HEK293 (cell line): ENCODE results near the gene MRPL4.

Experiments used
- GLI2 ChIP-seq: fragments of 450-650 bp; formaldehyde crosslinking; IDR thresholded peaks from 2 replicates; pipeline ENCODE4; 2017; ENCODE audit warnings: missing biosample characterization, missing genetic modification characterization, low read depth, borderline replicate concordance
- KLF16 ChIP-seq: fragments of 450-650 bp; formaldehyde crosslinking; IDR thresholded peaks from 2 replicates; pipeline ENCODE4 v1.5.1; 2017; ENCODE audit warnings: missing biosample characterization, missing genetic modification characterization
- SCRT1 ChIP-seq: fragments of 450-650 bp; formaldehyde crosslinking; IDR thresholded peaks from 2 replicates; pipeline ENCODE4 v1.5.1; 2016; ENCODE audit warnings: missing biosample characterization, missing genetic modification characterization, borderline replicate concordance
- SP2 ChIP-seq: fragments of 450-650 bp; formaldehyde crosslinking; IDR thresholded peaks from 2 replicates; pipeline ENCODE4 v1.5.1; 2016; ENCODE audit warnings: missing biosample characterization, missing genetic modification characterization
- SP7 ChIP-seq: fragments of 450-650 bp; formaldehyde crosslinking; IDR thresholded peaks from 2 replicates; pipeline ENCODE4 v1.5.1; 2016; ENCODE audit warnings: missing biosample characterization, missing genetic modification characterization
- ZBTB20 ChIP-seq: fragments of 450-650 bp; formaldehyde crosslinking; IDR thresholded peaks from 2 replicates; pipeline ENCODE4 v1.5.1; 2016; ENCODE audit warnings: missing biosample characterization, missing genetic modification characterization
- ZBTB21 ChIP-seq: fragments of 450-650 bp; formaldehyde crosslinking; IDR thresholded peaks from 2 replicates; pipeline ENCODE4 v1.5.1; 2017; ENCODE audit warnings: missing biosample characterization, missing genetic modification characterization
- ZBTB8A ChIP-seq: fragments of 450-650 bp; formaldehyde crosslinking; IDR thresholded peaks from 2 replicates; pipeline ENCODE4 v1.5.1; 2016; ENCODE audit warnings: missing biosample characterization, missing genetic modification characterization
- ZFHX2 ChIP-seq: fragments of 450-650 bp; formaldehyde crosslinking; conservative IDR thresholded peaks from 2 replicates; pipeline ENCODE4 v1.5.1; 2016; ENCODE audit warnings: missing biosample characterization, missing genetic modification characterization
- ZIC2 ChIP-seq: fragments of 450-650 bp; formaldehyde crosslinking; IDR thresholded peaks from 2 replicates; pipeline ENCODE4 v1.5.1; 2016; ENCODE audit warnings: missing biosample characterization, missing genetic modification characterization
- ZNF112 ChIP-seq: fragments of 450-650 bp; formaldehyde crosslinking; IDR thresholded peaks from 2 replicates; pipeline ENCODE4 v1.5.0; 2017; ENCODE audit warnings: missing biosample characterization, missing genetic modification characterization
- ZNF157 ChIP-seq: fragments of 450-650 bp; formaldehyde crosslinking; IDR thresholded peaks from 2 replicates; pipeline ENCODE4 v1.5.1; 2016; ENCODE audit warnings: missing biosample characterization, missing genetic modification characterization
- ZNF169 ChIP-seq: fragments of 450-650 bp; formaldehyde crosslinking; IDR thresholded peaks from 2 replicates; pipeline ENCODE4 v1.5.1; 2016; ENCODE audit warnings: missing biosample characterization, missing genetic modification characterization
- ZNF24 ChIP-seq: fragments of 450-650 bp; formaldehyde crosslinking; IDR thresholded peaks from 2 replicates; pipeline ENCODE4 v1.5.1; 2016; ENCODE audit warnings: missing biosample characterization, missing genetic modification characterization
- ZNF335 ChIP-seq: fragments of 450-650 bp; formaldehyde crosslinking; conservative IDR thresholded peaks from 2 replicates; pipeline ENCODE4 v1.5.1; 2016; ENCODE audit warnings: missing biosample characterization, missing genetic modification characterization
- ZNF510 ChIP-seq: fragments of 450-650 bp; formaldehyde crosslinking; IDR thresholded peaks from 2 replicates; pipeline ENCODE4 v1.5.1; 2018; ENCODE audit warnings: mild to moderate bottlenecking, missing genetic modification characterization, missing biosample characterization; ENCODE audit not compliant: insufficient replicate concordance
- ZNF530 ChIP-seq: fragments of 450-650 bp; formaldehyde crosslinking; IDR thresholded peaks from 2 replicates; pipeline ENCODE4 v1.5.1; 2016; ENCODE audit warnings: low read depth, missing biosample characterization, missing genetic modification characterization
- ZNF600 ChIP-seq: fragments of 450-650 bp; formaldehyde crosslinking; IDR thresholded peaks from 2 replicates; pipeline ENCODE4 v1.5.1; 2016; ENCODE audit warnings: missing biosample characterization, missing genetic modification characterization
- ZNF610 ChIP-seq: fragments of 450-650 bp; formaldehyde crosslinking; IDR thresholded peaks from 2 replicates; pipeline ENCODE4 v1.5.1; 2016; ENCODE audit warnings: missing biosample characterization, missing genetic modification characterization, borderline replicate concordance
- ZNF76 ChIP-seq: fragments of 450-650 bp; formaldehyde crosslinking; IDR thresholded peaks from 2 replicates; pipeline ENCODE4; 2016; ENCODE audit warnings: low read depth, missing biosample characterization, missing genetic modification characterization, borderline replicate concordance
- ZNF843 ChIP-seq: fragments of 450-650 bp; formaldehyde crosslinking; IDR thresholded peaks from 2 replicates; pipeline ENCODE4 v1.5.1; 2016; ENCODE audit warnings: missing biosample characterization, missing genetic modification characterization
- ZXDB ChIP-seq: fragments of 450-650 bp; formaldehyde crosslinking; IDR thresholded peaks from 2 replicates; pipeline ENCODE4 v1.5.1; 2016; ENCODE audit warnings: missing biosample characterization, missing genetic modification characterization
- TF ChIP-seq, protein P1 (sequence below): fragments of 450-650 bp; formaldehyde crosslinking; IDR thresholded peaks from 2 replicates; pipeline ENCODE4 v1.5.1; 2016; ENCODE audit warnings: missing biosample characterization, missing genetic modification characterization
- TF ChIP-seq, protein P2 (sequence below): fragments of 450-650 bp; formaldehyde crosslinking; IDR thresholded peaks from 2 replicates; pipeline ENCODE4 v1.5.1; 2016; ENCODE audit warnings: missing biosample characterization, missing genetic modification characterization
- TF ChIP-seq, protein P3 (sequence below): fragments of 450-650 bp; formaldehyde crosslinking; IDR thresholded peaks from 2 replicates; pipeline ENCODE4 v1.5.1; 2016; ENCODE audit warnings: missing biosample characterization, missing genetic modification characterization
- TF ChIP-seq, protein P4 (sequence below): fragments of 450-650 bp; formaldehyde crosslinking; IDR thresholded peaks from 2 replicates; pipeline ENCODE4 v1.5.1; 2016; ENCODE audit warnings: missing biosample characterization, missing genetic modification characterization
- TF ChIP-seq, protein P5 (sequence below): fragments of 450-650 bp; formaldehyde crosslinking; IDR thresholded peaks from 2 replicates; pipeline ENCODE4 v1.5.1; 2016; ENCODE audit warnings: missing biosample characterization, missing genetic modification characterization
- TF ChIP-seq, protein P6 (sequence below): fragments of 450-650 bp; formaldehyde crosslinking; optimal IDR thresholded peaks from 2 replicates; pipeline ENCODE3; 2016; ENCODE audit warnings: missing biosample characterization, mild to moderate bottlenecking, missing genetic modification characterization

MRPL4 gene

DNA sequence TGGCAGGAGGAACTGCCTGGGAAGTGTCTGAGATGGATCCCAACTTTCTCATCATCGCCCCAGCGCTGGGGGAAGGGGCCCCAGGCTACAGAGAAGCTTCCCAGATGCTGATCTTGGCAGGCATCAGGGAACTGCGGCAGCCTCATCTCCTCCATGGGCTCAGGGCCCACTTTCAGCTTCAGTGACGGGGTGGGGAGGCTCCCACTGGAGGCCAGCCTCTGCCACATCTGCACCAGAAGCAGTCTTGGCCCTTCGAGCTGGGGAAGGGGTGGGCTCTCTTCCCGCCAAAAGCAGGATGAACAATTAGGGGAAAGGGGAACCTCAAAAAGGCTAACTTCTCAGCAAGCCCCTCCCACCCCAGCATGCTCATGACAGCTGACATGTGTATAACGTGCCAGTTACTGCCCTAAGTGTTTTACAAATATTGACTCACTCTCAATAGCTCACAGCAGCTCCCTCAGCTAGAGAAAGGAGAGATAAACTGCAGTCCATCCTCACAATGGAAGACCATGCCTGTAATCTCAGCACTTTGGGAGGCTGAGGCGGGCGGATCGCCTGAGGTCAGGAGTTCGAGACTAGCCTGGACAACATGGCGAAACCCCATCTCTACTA lies 13.7 kb upstream of the MRPL4 start (continued):
- TF ChIP-seq, protein P1, sequence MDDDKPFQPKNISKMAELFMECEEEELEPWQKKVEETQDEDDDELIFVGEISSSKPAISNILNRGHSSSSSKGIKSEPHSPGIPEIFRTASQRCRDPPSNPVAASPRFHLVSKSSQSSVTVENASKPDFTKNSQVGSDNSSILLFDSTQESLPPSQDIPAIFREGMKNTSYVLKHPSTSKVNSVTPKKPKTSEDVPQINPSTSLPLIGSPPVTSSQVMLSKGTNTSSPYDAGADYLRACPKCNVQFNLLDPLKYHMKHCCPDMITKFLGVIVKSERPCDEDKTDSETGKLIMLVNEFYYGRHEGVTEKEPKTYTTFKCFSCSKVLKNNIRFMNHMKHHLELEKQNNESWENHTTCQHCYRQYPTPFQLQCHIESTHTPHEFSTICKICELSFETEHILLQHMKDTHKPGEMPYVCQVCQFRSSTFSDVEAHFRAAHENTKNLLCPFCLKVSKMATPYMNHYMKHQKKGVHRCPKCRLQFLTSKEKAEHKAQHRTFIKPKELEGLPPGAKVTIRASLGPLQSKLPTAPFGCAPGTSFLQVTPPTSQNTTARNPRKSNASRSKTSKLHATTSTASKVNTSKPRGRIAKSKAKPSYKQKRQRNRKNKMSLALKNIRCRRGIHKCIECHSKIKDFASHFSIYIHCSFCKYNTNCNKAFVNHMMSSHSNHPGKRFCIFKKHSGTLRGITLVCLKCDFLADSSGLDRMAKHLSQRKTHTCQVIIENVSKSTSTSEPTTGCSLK (tag by site-specific recombination), result no peak
- TF ChIP-seq ZBTB21 (tag by site-specific recombination), result no peak
- TF ChIP-seq SCRT1 (tag by site-specific recombination), result no peak
- no peak for TF ChIP-seq ZNF610 (tag by site-specific recombination)
- no peak for TF ChIP-seq ZNF843 (tag by site-specific recombination)
- TF ChIP-seq ZBTB8A, result no peak
- TF ChIP-seq KLF16 (tag by site-specific recombination), result no peak
- TF ChIP-seq, protein P2, sequence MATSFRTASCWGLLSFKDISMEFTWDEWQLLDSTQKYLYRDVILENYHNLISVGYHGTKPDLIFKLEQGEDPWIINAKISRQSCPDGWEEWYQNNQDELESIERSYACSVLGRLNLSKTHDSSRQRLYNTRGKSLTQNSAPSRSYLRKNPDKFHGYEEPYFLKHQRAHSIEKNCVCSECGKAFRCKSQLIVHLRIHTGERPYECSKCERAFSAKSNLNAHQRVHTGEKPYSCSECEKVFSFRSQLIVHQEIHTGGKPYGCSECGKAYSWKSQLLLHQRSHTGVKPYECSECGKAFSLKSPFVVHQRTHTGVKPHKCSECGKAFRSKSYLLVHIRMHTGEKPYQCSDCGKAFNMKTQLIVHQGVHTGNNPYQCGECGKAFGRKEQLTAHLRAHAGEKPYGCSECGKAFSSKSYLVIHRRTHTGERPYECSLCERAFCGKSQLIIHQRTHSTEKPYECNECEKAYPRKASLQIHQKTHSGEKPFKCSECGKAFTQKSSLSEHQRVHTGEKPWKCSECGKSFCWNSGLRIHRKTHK (tag by site-specific recombination), result no peak
- no peak for TF ChIP-seq ZNF157 (tag by site-specific recombination)
- no peak for TF ChIP-seq ZNF510 (tag by site-specific recombination)
- TF ChIP-seq, protein P3, sequence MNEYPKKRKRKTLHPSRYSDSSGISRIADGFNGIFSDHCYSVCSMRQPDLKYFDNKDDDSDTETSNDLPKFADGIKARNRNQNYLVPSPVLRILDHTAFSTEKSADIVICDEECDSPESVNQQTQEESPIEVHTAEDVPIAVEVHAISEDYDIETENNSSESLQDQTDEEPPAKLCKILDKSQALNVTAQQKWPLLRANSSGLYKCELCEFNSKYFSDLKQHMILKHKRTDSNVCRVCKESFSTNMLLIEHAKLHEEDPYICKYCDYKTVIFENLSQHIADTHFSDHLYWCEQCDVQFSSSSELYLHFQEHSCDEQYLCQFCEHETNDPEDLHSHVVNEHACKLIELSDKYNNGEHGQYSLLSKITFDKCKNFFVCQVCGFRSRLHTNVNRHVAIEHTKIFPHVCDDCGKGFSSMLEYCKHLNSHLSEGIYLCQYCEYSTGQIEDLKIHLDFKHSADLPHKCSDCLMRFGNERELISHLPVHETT (tag by site-specific recombination), result no peak
- TF ChIP-seq ZNF76 (tag by site-specific recombination), result no peak
- TF ChIP-seq SP2 (tag by site-specific recombination), result no peak; the same call in 1 of the 2 replicates
- no peak for TF ChIP-seq ZNF530 (tag by site-specific recombination)
- peak; percentile 66; the same call in 1 of the 2 replicates for TF ChIP-seq ZNF24 (tag by site-specific recombination)
- TF ChIP-seq, protein P4, sequence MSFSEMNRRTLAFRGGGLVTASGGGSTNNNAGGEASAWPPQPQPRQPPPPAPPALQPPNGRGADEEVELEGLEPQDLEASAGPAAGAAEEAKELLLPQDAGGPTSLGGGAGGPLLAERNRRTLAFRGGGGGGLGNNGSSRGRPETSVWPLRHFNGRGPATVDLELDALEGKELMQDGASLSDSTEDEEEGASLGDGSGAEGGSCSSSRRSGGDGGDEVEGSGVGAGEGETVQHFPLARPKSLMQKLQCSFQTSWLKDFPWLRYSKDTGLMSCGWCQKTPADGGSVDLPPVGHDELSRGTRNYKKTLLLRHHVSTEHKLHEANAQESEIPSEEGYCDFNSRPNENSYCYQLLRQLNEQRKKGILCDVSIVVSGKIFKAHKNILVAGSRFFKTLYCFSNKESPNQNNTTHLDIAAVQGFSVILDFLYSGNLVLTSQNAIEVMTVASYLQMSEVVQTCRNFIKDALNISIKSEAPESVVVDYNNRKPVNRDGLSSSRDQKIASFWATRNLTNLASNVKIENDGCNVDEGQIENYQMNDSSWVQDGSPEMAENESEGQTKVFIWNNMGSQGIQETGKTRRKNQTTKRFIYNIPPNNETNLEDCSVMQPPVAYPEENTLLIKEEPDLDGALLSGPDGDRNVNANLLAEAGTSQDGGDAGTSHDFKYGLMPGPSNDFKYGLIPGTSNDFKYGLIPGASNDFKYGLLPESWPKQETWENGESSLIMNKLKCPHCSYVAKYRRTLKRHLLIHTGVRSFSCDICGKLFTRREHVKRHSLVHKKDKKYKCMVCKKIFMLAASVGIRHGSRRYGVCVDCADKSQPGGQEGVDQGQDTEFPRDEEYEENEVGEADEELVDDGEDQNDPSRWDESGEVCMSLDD (tag by site-specific recombination), result no peak
- TF ChIP-seq ZFHX2 (tag by site-specific recombination), result no peak
- no peak for TF ChIP-seq ZXDB
- no peak for TF ChIP-seq SP7 (tag by site-specific recombination)
- TF ChIP-seq ZNF112 (tag by site-specific recombination), result no peak
- no peak for TF ChIP-seq ZNF169 (tag by site-specific recombination)
- TF ChIP-seq, protein P5, sequence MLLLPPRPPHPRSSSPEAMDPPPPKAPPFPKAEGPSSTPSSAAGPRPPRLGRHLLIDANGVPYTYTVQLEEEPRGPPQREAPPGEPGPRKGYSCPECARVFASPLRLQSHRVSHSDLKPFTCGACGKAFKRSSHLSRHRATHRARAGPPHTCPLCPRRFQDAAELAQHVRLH (tag by site-specific recombination), result no peak
- TF ChIP-seq, protein P6, sequence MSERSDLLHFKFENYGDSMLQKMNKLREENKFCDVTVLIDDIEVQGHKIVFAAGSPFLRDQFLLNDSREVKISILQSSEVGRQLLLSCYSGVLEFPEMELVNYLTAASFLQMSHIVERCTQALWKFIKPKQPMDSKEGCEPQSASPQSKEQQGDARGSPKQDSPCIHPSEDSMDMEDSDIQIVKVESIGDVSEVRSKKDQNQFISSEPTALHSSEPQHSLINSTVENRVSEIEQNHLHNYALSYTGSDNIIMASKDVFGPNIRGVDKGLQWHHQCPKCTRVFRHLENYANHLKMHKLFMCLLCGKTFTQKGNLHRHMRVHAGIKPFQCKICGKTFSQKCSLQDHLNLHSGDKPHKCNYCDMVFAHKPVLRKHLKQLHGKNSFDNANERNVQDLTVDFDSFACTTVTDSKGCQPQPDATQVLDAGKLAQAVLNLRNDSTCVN (tag by site-specific recombination), result no peak
- 0 out of 2 replicates have a peak, but pooled peaks have one; percentile 11 for TF ChIP-seq ZNF600 (tag by site-specific recombination)
- peak; percentile 32; the same call in 1 of the 2 replicates for TF ChIP-seq ZBTB20 (tag by site-specific recombination)
- TF ChIP-seq ZIC2, result no peak
- TF ChIP-seq GLI2 (tag by site-specific recombination), result no peak
- peak; percentile 23; the same call in 1 of the 2 replicates for TF ChIP-seq ZNF335 (tag by site-specific recombination)
